Measurements from ENCODE around the gene IKZF2.

DNA sequence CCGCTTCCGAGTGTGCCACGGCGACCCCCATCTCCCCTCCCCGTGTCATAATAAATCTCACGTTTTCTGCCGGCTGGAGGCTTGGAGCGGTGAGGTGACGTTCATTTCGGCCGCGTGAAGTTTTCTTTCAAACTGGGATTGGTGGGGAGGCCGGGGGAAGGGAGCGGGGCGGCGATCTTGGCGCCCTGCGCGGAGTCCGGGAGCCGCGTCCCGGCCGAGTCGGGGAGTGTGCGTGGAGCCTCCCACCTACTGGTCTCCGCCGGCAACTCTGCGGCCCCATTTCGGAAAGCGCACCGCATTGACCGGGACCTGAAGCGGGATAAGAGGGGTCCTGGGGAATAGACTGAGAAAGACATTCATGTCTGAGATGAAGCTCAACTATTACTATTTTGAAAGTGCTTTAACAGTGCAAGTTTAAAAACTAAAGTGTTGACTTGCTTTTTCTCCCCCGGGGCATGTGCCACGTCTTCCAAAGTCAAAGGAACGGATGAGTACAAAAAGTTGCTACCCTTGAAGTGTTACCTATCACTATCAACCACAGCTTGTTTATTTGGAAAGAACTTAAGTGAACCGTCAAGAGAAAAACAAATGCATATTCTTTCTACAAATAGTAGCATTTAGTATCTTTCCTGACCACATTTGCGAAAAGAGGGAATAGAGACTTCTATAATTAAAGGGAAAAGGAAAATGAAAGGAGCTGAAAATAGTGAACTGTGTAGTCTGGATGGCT, 818 bp upstream of the IKZF2 start:
- TF ChIP-seq, protein P1, sequence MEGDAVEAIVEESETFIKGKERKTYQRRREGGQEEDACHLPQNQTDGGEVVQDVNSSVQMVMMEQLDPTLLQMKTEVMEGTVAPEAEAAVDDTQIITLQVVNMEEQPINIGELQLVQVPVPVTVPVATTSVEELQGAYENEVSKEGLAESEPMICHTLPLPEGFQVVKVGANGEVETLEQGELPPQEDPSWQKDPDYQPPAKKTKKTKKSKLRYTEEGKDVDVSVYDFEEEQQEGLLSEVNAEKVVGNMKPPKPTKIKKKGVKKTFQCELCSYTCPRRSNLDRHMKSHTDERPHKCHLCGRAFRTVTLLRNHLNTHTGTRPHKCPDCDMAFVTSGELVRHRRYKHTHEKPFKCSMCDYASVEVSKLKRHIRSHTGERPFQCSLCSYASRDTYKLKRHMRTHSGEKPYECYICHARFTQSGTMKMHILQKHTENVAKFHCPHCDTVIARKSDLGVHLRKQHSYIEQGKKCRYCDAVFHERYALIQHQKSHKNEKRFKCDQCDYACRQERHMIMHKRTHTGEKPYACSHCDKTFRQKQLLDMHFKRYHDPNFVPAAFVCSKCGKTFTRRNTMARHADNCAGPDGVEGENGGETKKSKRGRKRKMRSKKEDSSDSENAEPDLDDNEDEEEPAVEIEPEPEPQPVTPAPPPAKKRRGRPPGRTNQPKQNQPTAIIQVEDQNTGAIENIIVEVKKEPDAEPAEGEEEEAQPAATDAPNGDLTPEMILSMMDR (IDR thresholded peaks at IDR 0.05; ENCODE audit: low read depth, low read length, missing input control), result peak; percentile 3
- TF ChIP-seq JUND (IDR thresholded peaks at IDR 0.05), result no peak
- TF ChIP-seq YY1 (IDR thresholded peaks at IDR 0.05), result peak; percentile 58
- peak; percentile 57 for TF ChIP-seq TAF1 (conservative IDR thresholded peaks at IDR 0.05)
- TF ChIP-seq, protein P2, sequence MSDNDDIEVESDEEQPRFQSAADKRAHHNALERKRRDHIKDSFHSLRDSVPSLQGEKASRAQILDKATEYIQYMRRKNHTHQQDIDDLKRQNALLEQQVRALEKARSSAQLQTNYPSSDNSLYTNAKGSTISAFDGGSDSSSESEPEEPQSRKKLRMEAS (IDR thresholded peaks at IDR 0.05), result no peak
- peak; percentile 35 to 44 for TF ChIP-seq RAD21 (IDR thresholded peaks at IDR 0.05)
- TF ChIP-seq, protein P3, sequence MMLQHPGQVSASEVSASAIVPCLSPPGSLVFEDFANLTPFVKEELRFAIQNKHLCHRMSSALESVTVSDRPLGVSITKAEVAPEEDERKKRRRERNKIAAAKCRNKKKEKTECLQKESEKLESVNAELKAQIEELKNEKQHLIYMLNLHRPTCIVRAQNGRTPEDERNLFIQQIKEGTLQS (IDR thresholded peaks at IDR 0.05), result no peak
